Tibial artery (tissue), 4 donors: Measurements from ENCODE around the gene ACOXL.
"Not testable (repeated sequence)": the region's sequence is repeated elsewhere in the genome, so short reads cannot be mapped to it uniquely, and the experiment has no call there.

Source experiments
- DNase-seq, 2 donors: peaks; one replicate each; pipeline ENCODE4 v3.0.0-alpha.2; 2019
- H3K27ac ChIP-seq, 2 donors: fragments of 200-600 bp; sonication (generic) in 1 of 2; 1 replicate in 1 of 2; 2 replicates in 1 of 2; pipeline ENCODE4 v1.5.1; 2018 to 2019; ENCODE audit warnings: mild to moderate bottlenecking in 1 of 2
- H3K27me3 ChIP-seq, 2 donors: fragments of 200-600 bp; sonication (generic) in 1 of 2; one replicate each; pipeline versions ENCODE4 v1.5.1 to v1.6.0; 2016 to 2019
- H3K36me3 ChIP-seq, 3 donors: fragments of 200-600 bp; sonication (generic) in 2 of 3; one replicate each; pipeline ENCODE4 v1.5.1; 2016 to 2019; ENCODE audit warnings: mild to moderate bottlenecking in 2 of 3
- H3K4me1 ChIP-seq, 4 donors: fragments of 200-600 bp; sonication (generic) in 2 of 4; 1 replicate in 3 of 4; 2 replicates in 1 of 4; pipeline ENCODE4 v1.5.1; 2016 to 2019
- H3K4me3 ChIP-seq, 2 donors: fragments of 200-600 bp; sonication (generic) in 1 of 2; 1 replicate in 1 of 2; 2 replicates in 1 of 2; pipeline ENCODE4 v1.5.1; 2018 to 2019; ENCODE audit warnings: mild to moderate bottlenecking in 2 of 2
- H3K9me3 ChIP-seq, 3 donors: fragments of 200-600 bp; sonication (generic) in 1 of 3; one replicate each; pipeline ENCODE4 v1.5.1; 2016 to 2019
- CTCF ChIP-seq, 2 experiments: fragments of 200-600 bp in 1 of 2; fragments of 450-650 bp in 1 of 2; IDR thresholded peaks; one replicate each; pipeline ENCODE4 v1.5.1; 2017 to 2019; ENCODE audit warnings: antibody characterized with exemption in 2 of 2, mild to moderate bottlenecking in 1 of 2, moderate library complexity in 1 of 2
- intact Hi-C: fragments of 100-400 bp; cut with DNase I; formaldehyde crosslinking; loops from one replicate; pipeline ENCODE4 v1.15.0; 2023; ENCODE audit warnings: low total_unique reads

Gene ACOXL

GRCh38 chr2:111039628-111040383 is 307.4 kb downstream of the ACOXL start:
- Histone ChIP-seq H3K9me3 (no peaks in the 10 kb centered on the region), H3K36me3 (no peaks in the 10 kb centered on the region), H3K27me3 (peaks cover 0 to 25% of the 10 kb centered on the region in 2 donors), H3K4me1 (no peaks in the 10 kb centered on the region), H3K4me3 (no peak overlapping the region), H3K27ac (no peak overlapping the region)
- intact Hi-C loops, result no loop called here
- no peak for TF ChIP-seq CTCF (IDR thresholded peaks at IDR 0.05)
- DNase-seq, result no peak

GRCh38 chr2:111041398-111042202 is 309.2 kb downstream of the ACOXL start:
- Histone ChIP-seq H3K27me3 (peaks cover 0 to 25% of the 10 kb centered on the region in 2 donors), H3K4me1 (no peaks in the 10 kb centered on the region), H3K4me3 (no peak overlapping the region), H3K9me3 (no peaks in the 10 kb centered on the region), H3K27ac (no peak overlapping the region), H3K36me3 (no peaks in the 10 kb centered on the region)
- TF ChIP-seq CTCF (IDR thresholded peaks at IDR 0.05), result no peak
- DNase-seq, result no peak
- intact Hi-C loops, result no loop called here

GRCh38 chr2:111042261-111042660 is 309.9 kb downstream of the ACOXL start:
- no peaks in the 10 kb centered on the region for H3K36me3 ChIP-seq
- no peaks in the 10 kb centered on the region for H3K9me3 ChIP-seq
- no peaks in the 10 kb centered on the region for H3K4me1 ChIP-seq
- no peak overlapping the region for H3K27ac ChIP-seq
- TF ChIP-seq CTCF (IDR thresholded peaks at IDR 0.05), result no peak
- no peak for DNase-seq
- H3K4me3 ChIP-seq, result no peak overlapping the region
- H3K27me3 ChIP-seq, result peaks cover 0 to 25% of the 10 kb centered on the region in 2 donors
- intact Hi-C loops, result no loop called here

GRCh38 chr2:111042772-111043771 is 310.7 kb downstream of the ACOXL start:
- no peaks in the 10 kb centered on the region for H3K4me1 ChIP-seq
- H3K27ac ChIP-seq, result no peak overlapping the region
- intact Hi-C loops, result no loop called here
- DNase-seq, result no peak
- TF ChIP-seq CTCF (IDR thresholded peaks at IDR 0.05), result no peak
- no peaks in the 10 kb centered on the region for H3K9me3 ChIP-seq
- H3K27me3 ChIP-seq, result peaks cover 0 to 21% of the 10 kb centered on the region in 2 donors
- no peaks in the 10 kb centered on the region for H3K36me3 ChIP-seq
- no peak overlapping the region for H3K4me3 ChIP-seq

GRCh38 chr2:111044066-111044465 is 311.7 kb downstream of the ACOXL start:
- Histone ChIP-seq H3K9me3 (no peaks in the 10 kb centered on the region), H3K27me3 (peaks cover 0 to 21% of the 10 kb centered on the region in 2 donors), H3K36me3 (no peaks in the 10 kb centered on the region), H3K4me1 (no peaks in the 10 kb centered on the region), H3K4me3 (no peak overlapping the region), H3K27ac (no peak overlapping the region)
- no peak for TF ChIP-seq CTCF (IDR thresholded peaks at IDR 0.05)
- no peak for DNase-seq
- intact Hi-C loops, result no loop called here

- H3K4me3 ChIP-seq, H3K36me3 ChIP-seq, DNase-seq, H3K4me1 ChIP-seq, H3K9me3 ChIP-seq, H3K27ac ChIP-seq, intact Hi-C loops: not testable (repeated sequence)
- peaks cover 0 to 21% of the 10 kb centered on the region in 2 donors for H3K27me3 ChIP-seq
These were observed 312.9 kb downstream of the ACOXL start for GRCh38 chr2:111045236-111045635.
